GM12891 (cell line): Measurements from ENCODE around the gene SFXN5.
"Not testable (repeated sequence)": the region's sequence is repeated elsewhere in the genome, so short reads cannot be mapped to it uniquely, and the experiment has no call there.

Experiments used
- PAX5 ChIP-seq: IDR thresholded peaks from 2 replicates; pipeline ENCODE4 v1.6.1; 2011; ENCODE audit warnings: low read length, moderate library complexity, mild to moderate bottlenecking; ENCODE audit not compliant: insufficient read depth, severe bottlenecking
- POLR2A ChIP-seq: IDR thresholded peaks from 2 replicates; pipeline ENCODE4 v1.6.1; 2011; ENCODE audit warnings: low read depth, low read length, control low read depth

- TF ChIP-seq POLR2A, PAX5: not testable (repeated sequence)
These were observed 6.4 kb downstream of the SFXN5 start for GRCh38 chr2:73065070-73065469.
